Endothelial cell (in vitro differentiated cells): ENCODE data around the gene CCDC102A. TPM values are rescaled to one million over a fixed set of nuclear protein-coding genes. Genes with fewer than 3 reads are reported as not detected.

Experiments used
- DNase-seq: peaks from one replicate; pipeline ENCODE4 v3.0.0; 2021; ENCODE audit warnings: low spot score
- H3K27ac Mint-ChIP-seq: one replicate; pipeline ENCODE4 v1.8.0; 2021; ENCODE audit warnings: mixed read lengths, inconsistent platforms; ENCODE audit not compliant: unreplicated experiment
- H3K27me3 Mint-ChIP-seq: one replicate; pipeline ENCODE4 v1.8.0; 2021; ENCODE audit warnings: mild to moderate bottlenecking, moderate library complexity, mixed read lengths, inconsistent platforms; ENCODE audit not compliant: unreplicated experiment
- H3K36me3 Mint-ChIP-seq: one replicate; pipeline ENCODE4 v1.8.0; 2021; ENCODE audit warnings: mild to moderate bottlenecking, low read depth, mixed read lengths, inconsistent platforms; ENCODE audit not compliant: unreplicated experiment
- H3K4me1 Mint-ChIP-seq: one replicate; pipeline ENCODE4 v1.8.0; 2021; ENCODE audit warnings: mild to moderate bottlenecking, mixed read lengths, inconsistent platforms; ENCODE audit not compliant: unreplicated experiment
- H3K4me3 Mint-ChIP-seq: one replicate; pipeline ENCODE4 v1.8.0; 2021; ENCODE audit warnings: mild to moderate bottlenecking, mixed read lengths, inconsistent platforms; ENCODE audit not compliant: unreplicated experiment
- H3K9me3 Mint-ChIP-seq: one replicate; pipeline ENCODE4 v1.8.0; 2021; ENCODE audit warnings: mixed read lengths, inconsistent platforms; ENCODE audit not compliant: unreplicated experiment
- total RNA-seq: library from RNA; stranded (reverse); fragmentation: NEBNext Ultra II Directional; extraction: Animal tissue kit (Norgen Biotek cat#: 25700); gene quantifications from one replicate; pipeline ENCODE4 v1.2.1, GENCODE V29; 2021; ENCODE audit not compliant: unreplicated experiment
- TF ChIP-seq, protein P1 (sequence below): fragments of 200-600 bp; sonication (generic); IDR thresholded peaks from one replicate; pipeline ENCODE4 v1.5.0; 2021; ENCODE audit warnings: antibody characterized with exemption; ENCODE audit not compliant: unreplicated experiment

The CCDC102A gene
- total RNA-seq, 1 donor from 2014 or later, result 14.6 TPM

GRCh38 chr16:57493767-57494166, 42.6 kb downstream of the CCDC102A start:
- DNase-seq, result no peak
- Mint-ChIP-seq H3K4me3 (no peak overlapping the region), H3K36me3 (no peaks in the 10 kb centered on the region), H3K27ac (no peak overlapping the region), H3K4me1 (peaks cover 3% of the 10 kb centered on the region), H3K27me3 (peaks cover 4% of the 10 kb centered on the region), H3K9me3 (no peaks in the 10 kb centered on the region)
- TF ChIP-seq, protein P1, sequence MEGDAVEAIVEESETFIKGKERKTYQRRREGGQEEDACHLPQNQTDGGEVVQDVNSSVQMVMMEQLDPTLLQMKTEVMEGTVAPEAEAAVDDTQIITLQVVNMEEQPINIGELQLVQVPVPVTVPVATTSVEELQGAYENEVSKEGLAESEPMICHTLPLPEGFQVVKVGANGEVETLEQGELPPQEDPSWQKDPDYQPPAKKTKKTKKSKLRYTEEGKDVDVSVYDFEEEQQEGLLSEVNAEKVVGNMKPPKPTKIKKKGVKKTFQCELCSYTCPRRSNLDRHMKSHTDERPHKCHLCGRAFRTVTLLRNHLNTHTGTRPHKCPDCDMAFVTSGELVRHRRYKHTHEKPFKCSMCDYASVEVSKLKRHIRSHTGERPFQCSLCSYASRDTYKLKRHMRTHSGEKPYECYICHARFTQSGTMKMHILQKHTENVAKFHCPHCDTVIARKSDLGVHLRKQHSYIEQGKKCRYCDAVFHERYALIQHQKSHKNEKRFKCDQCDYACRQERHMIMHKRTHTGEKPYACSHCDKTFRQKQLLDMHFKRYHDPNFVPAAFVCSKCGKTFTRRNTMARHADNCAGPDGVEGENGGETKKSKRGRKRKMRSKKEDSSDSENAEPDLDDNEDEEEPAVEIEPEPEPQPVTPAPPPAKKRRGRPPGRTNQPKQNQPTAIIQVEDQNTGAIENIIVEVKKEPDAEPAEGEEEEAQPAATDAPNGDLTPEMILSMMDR, result no peak

DNA sequence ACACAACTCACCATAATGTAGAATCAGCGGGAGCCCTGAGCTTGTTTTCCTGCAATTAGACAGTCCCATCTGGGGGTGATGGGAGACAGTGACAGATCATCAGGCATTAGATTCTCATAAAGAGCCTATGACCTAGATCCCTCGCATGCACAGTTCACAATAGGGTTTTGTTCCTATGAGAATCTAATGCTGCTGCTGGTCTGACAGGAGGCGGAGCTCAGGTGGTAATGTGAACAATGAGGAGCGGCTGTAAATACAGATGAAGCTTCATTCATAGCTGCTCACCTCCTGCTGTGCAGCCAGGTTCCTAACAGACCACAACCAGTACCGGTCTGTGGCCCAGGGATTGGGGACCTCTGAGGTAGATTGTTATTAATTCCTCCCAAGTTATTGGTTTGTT, 47.1 kb downstream of the CCDC102A start:
- TF ChIP-seq, protein P1, result no peak
- Mint-ChIP-seq H3K27ac (no peak overlapping the region), H3K9me3 (no peaks in the 10 kb centered on the region), H3K36me3 (no peaks in the 10 kb centered on the region), H3K4me1 (peaks cover 22% of the 10 kb centered on the region), H3K27me3 (peaks cover 9% of the 10 kb centered on the region), H3K4me3 (no peak overlapping the region)
- DNase-seq, result no peak

DNA sequence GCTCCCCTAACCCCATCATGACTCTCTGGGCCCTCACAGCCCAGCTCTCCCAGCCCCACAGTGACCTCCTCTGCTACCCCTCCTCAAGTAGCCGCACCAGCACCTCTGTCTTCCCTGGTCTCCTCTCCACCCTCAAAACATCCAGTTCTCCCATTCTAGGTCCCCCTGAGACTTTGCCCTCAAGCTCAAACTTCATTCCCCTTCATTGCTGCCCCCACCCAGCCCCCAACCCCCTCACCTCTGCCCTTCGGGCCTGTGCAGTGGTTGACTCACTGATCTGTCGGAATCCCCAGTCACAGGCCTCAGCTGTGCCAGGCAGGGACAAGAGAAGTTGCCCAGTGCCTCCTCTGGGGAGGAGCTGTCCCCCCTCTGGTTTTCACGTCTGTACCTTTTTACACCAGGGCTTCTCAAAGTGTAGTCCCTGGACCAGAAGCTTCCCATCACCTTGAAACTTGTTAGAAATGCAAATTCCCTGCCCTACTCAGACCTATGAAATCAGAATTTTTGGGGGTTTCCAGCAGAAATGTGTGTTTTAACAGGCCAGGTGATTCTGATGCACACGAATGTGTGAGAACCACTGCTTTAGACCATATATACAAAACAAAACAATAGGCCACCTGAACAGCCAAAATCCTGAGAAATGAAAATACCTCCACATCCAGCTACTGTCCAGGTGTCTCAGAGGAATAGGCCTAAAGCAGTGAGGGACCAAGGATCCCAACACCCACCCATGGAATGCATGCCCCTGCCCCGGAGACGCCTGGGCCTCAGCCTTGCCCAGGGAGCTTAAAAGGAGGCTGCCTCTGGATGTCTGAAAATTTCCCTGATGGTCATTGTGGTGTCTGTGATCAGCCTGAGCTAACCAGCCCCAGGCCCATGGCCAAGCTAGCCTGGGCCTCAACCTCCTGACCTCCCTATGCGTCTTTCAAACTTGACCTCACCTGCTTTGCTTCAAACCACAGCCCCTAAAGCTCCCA, 49.2 kb downstream of the CCDC102A start:
- peak overlapping the region; percentile 80 for H3K27ac Mint-ChIP-seq
- peaks cover 19% of the 10 kb centered on the region for H3K4me1 Mint-ChIP-seq
- H3K4me3 Mint-ChIP-seq, result peak overlapping the region; percentile 90
- H3K36me3 Mint-ChIP-seq, result no peaks in the 10 kb centered on the region
- peaks cover 9% of the 10 kb centered on the region for H3K27me3 Mint-ChIP-seq
- TF ChIP-seq, protein P1, result no peak
- DNase-seq, result no peak
- no peaks in the 10 kb centered on the region for H3K9me3 Mint-ChIP-seq

GRCh38 chr16:57485916-57486857, 50.2 kb downstream of the CCDC102A start, which contains the start of gene DOK4:
Gene DOK4 (minus strand): TSS chr16:57486493. CDS start chr16:57479507, 6,986 bp downstream.
- Mint-ChIP-seq H3K27me3 (peaks cover 12% of the 10 kb centered on the region), H3K4me3 (peak within 1 kb of the TSS; percentile 94), H3K27ac (peak within 1 kb of the TSS; percentile 80), H3K4me1 (peaks cover 19% of the 10 kb centered on the region), H3K9me3 (no peaks in the 10 kb centered on the region), H3K36me3 (no peaks in the 10 kb centered on the region)
- DNase-seq, result peak; percentile 80
- TF ChIP-seq, protein P1, result no peak
